ENCODE data around the gene MYCBP. TPM values are rescaled to one million over a fixed set of nuclear protein-coding genes. Genes with fewer than 3 reads are reported as not detected.

The MYCBP gene
- total and polyA plus RNA-seq, 2 of the 13 experiments (the other 11 are each of a cell fraction or from before 2014, with no cell fraction given) = 11.4 to 30.4 TPM

- TF ChIP-seq MLXIP (CRISPR knock-in tag; IDR thresholded peaks at IDR 0.05; ENCODE audit: borderline replicate concordance) = no peak; the same call in 1 of the 2 replicates
- TF ChIP-seq NR0B2 (CRISPR knock-in tag; IDR thresholded peaks at IDR 0.05) = peak; percentile 68; the same call in 1 of the 2 replicates
- peak; percentile 95 for TF ChIP-seq GABPB1 (CRISPR knock-in tag; IDR thresholded peaks at IDR 0.05)
- 0 out of 2 replicates have a peak, but pooled peaks have one; percentile 8 for TF ChIP-seq ARID5B (CRISPR knock-in tag; IDR thresholded peaks at IDR 0.05)
- no peak for TF ChIP-seq KDM1A (CRISPR knock-in tag; IDR thresholded peaks at IDR 0.05)
- peak; percentile 50; the same call in 1 of the 2 replicates for TF ChIP-seq CREM (IDR thresholded peaks at IDR 0.05)
- no peak for TF ChIP-seq CREM (CRISPR knock-in tag; IDR thresholded peaks at IDR 0.05)
- no peak for TF ChIP-seq MED13 (CRISPR knock-in tag; IDR thresholded peaks at IDR 0.05)
- no peak for TF ChIP-seq ZNF343 (CRISPR knock-in tag; IDR thresholded peaks at IDR 0.05)
- peak; percentile 44; the same call in 1 of the 2 replicates for TF ChIP-seq SIN3A (IDR thresholded peaks at IDR 0.05; ENCODE audit: borderline replicate concordance, low read depth, low read length)
- no peak for TF ChIP-seq PRDM4 (CRISPR knock-in tag; IDR thresholded peaks at IDR 0.05; ENCODE audit: borderline replicate concordance)
- peak; percentile 40; the same call in 1 of the 2 replicates for TF ChIP-seq ZGPAT (CRISPR knock-in tag; IDR thresholded peaks at IDR 0.05)
- no peak for TF ChIP-seq RBM39 (IDR thresholded peaks at IDR 0.05; ENCODE audit: low read depth, low read length, poor library complexity, severe bottlenecking)
- TF ChIP-seq TOPORS (CRISPR knock-in tag; IDR thresholded peaks at IDR 0.05) = 0 out of 2 replicates have a peak, but pooled peaks have one; percentile 10
- no peak for TF ChIP-seq ZBTB3 (CRISPR knock-in tag; IDR thresholded peaks at IDR 0.05; ENCODE audit: borderline replicate concordance, low read depth)
- peak; percentile 67; the same call in 1 of the 2 replicates for TF ChIP-seq ZSCAN21 (CRISPR knock-in tag; IDR thresholded peaks at IDR 0.05; ENCODE audit: borderline replicate concordance)
Measured at GRCh38 chr1:38873027-38873969, at the start of gene MYCBP (continued).

Measured in HepG2 (cell line).